HEK293 (cell line): Measurements from ENCODE around the gene SURF4.

Source experiments
- GFI1B ChIP-seq: fragments of 450-650 bp; formaldehyde crosslinking; IDR thresholded peaks from 2 replicates; pipeline ENCODE4 v1.5.1; 2016; ENCODE audit warnings: missing biosample characterization, missing genetic modification characterization
- HOXA7 ChIP-seq: sonication (generic); formaldehyde crosslinking; IDR thresholded peaks from 2 replicates; pipeline ENCODE4 v1.8.1; 2022; ENCODE audit warnings: missing genetic modification reagents, borderline replicate concordance
- OVOL3 ChIP-seq: fragments of 450-650 bp; formaldehyde crosslinking; IDR thresholded peaks from 2 replicates; pipeline ENCODE4 v1.5.1; 2016; ENCODE audit warnings: missing biosample characterization, missing genetic modification characterization
- RBAK ChIP-seq: fragments of 450-650 bp; formaldehyde crosslinking; IDR thresholded peaks from 2 replicates; pipeline ENCODE4 v1.5.1; 2016; ENCODE audit warnings: missing biosample characterization, missing genetic modification characterization
- SP2 ChIP-seq: fragments of 450-650 bp; formaldehyde crosslinking; IDR thresholded peaks from 2 replicates; pipeline ENCODE4 v1.5.1; 2016; ENCODE audit warnings: missing biosample characterization, missing genetic modification characterization
- ZFHX2 ChIP-seq: fragments of 450-650 bp; formaldehyde crosslinking; conservative IDR thresholded peaks from 2 replicates; pipeline ENCODE4 v1.5.1; 2016; ENCODE audit warnings: missing biosample characterization, missing genetic modification characterization
- ZFP3 ChIP-seq: fragments of 450-650 bp; formaldehyde crosslinking; IDR thresholded peaks from 2 replicates; pipeline ENCODE4 v1.5.1; 2016; ENCODE audit warnings: low read depth, missing biosample characterization, missing genetic modification characterization
- ZFP41 ChIP-seq: fragments of 450-650 bp; formaldehyde crosslinking; IDR thresholded peaks from 2 replicates; pipeline ENCODE4 v1.5.1; 2016; ENCODE audit warnings: missing biosample characterization, missing genetic modification characterization, borderline replicate concordance
- ZIC2 ChIP-seq: fragments of 450-650 bp; formaldehyde crosslinking; IDR thresholded peaks from 2 replicates; pipeline ENCODE4 v1.5.1; 2016; ENCODE audit warnings: missing biosample characterization, missing genetic modification characterization
- ZNF169 ChIP-seq: fragments of 450-650 bp; formaldehyde crosslinking; IDR thresholded peaks from 2 replicates; pipeline ENCODE4 v1.5.1; 2016; ENCODE audit warnings: missing biosample characterization, missing genetic modification characterization
- ZNF174 ChIP-seq: fragments of 450-650 bp; formaldehyde crosslinking; IDR thresholded peaks from 2 replicates; pipeline ENCODE4 v1.5.0; 2017; ENCODE audit warnings: missing biosample characterization, mild to moderate bottlenecking, missing genetic modification characterization
- ZNF223 ChIP-seq: fragments of 450-650 bp; formaldehyde crosslinking; IDR thresholded peaks from 2 replicates; pipeline ENCODE4 v1.5.1; 2016; ENCODE audit warnings: missing biosample characterization, missing genetic modification characterization
- ZNF23 ChIP-seq: fragments of 450-650 bp; formaldehyde crosslinking; IDR thresholded peaks from 2 replicates; pipeline ENCODE4 v1.5.1; 2016; ENCODE audit warnings: missing biosample characterization, missing genetic modification characterization, borderline replicate concordance
- ZNF394 ChIP-seq: fragments of 450-650 bp; formaldehyde crosslinking; IDR thresholded peaks from 2 replicates; pipeline ENCODE4 v1.5.1; 2016; ENCODE audit warnings: missing biosample characterization, missing genetic modification characterization, mild to moderate bottlenecking, moderate library complexity, borderline replicate concordance
- ZNF426 ChIP-seq: fragments of 450-650 bp; formaldehyde crosslinking; IDR thresholded peaks from 2 replicates; pipeline ENCODE4 v1.5.1; 2017; ENCODE audit warnings: missing biosample characterization, missing genetic modification characterization, mild to moderate bottlenecking, inconsistent platforms, moderate library complexity
- ZNF473 ChIP-seq: fragments of 450-650 bp; formaldehyde crosslinking; IDR thresholded peaks from 2 replicates; pipeline ENCODE4 v1.5.1; 2017; ENCODE audit warnings: missing biosample characterization, missing genetic modification characterization
- ZNF48 ChIP-seq: fragments of 450-650 bp; formaldehyde crosslinking; IDR thresholded peaks from 2 replicates; pipeline ENCODE4 v1.5.1; 2016; ENCODE audit warnings: missing biosample characterization, missing genetic modification characterization
- ZNF501 ChIP-seq: fragments of 450-650 bp; formaldehyde crosslinking; IDR thresholded peaks from 2 replicates; pipeline ENCODE4 v1.5.1; 2016; ENCODE audit warnings: missing biosample characterization, missing genetic modification characterization
- ZNF549 ChIP-seq: fragments of 450-650 bp; IDR thresholded peaks from 2 replicates; pipeline ENCODE4 v1.5.1; 2018; ENCODE audit warnings: missing biosample characterization, missing genetic modification characterization, mild to moderate bottlenecking, inconsistent platforms, moderate library complexity
- ZNF555 ChIP-seq: fragments of 450-650 bp; formaldehyde crosslinking; conservative IDR thresholded peaks from 2 replicates; pipeline ENCODE4 v1.5.1; 2017; ENCODE audit warnings: missing biosample characterization, mild to moderate bottlenecking, missing genetic modification characterization, inconsistent platforms
- ZNF596 ChIP-seq: fragments of 450-650 bp; IDR thresholded peaks from 2 replicates; pipeline ENCODE4 v1.5.0; 2018; ENCODE audit warnings: missing biosample characterization, mild to moderate bottlenecking, missing genetic modification characterization, moderate library complexity
- ZNF621 ChIP-seq: fragments of 450-650 bp; formaldehyde crosslinking; IDR thresholded peaks from 2 replicates; pipeline ENCODE4 v1.5.1; 2017; ENCODE audit warnings: missing biosample characterization, missing genetic modification characterization
- ZNF623 ChIP-seq: fragments of 450-650 bp; formaldehyde crosslinking; IDR thresholded peaks from 2 replicates; pipeline ENCODE4 v1.5.1; 2016; ENCODE audit warnings: missing biosample characterization, missing genetic modification characterization
- ZNF624 ChIP-seq: fragments of 450-650 bp; formaldehyde crosslinking; IDR thresholded peaks from 2 replicates; pipeline ENCODE4 v1.5.1; 2017; ENCODE audit warnings: missing biosample characterization, missing genetic modification characterization
- ZNF792 ChIP-seq: fragments of 450-650 bp; formaldehyde crosslinking; IDR thresholded peaks from 2 replicates; pipeline ENCODE4 v1.5.1; 2016; ENCODE audit warnings: missing biosample characterization, missing genetic modification characterization
- ZNF843 ChIP-seq: fragments of 450-650 bp; formaldehyde crosslinking; IDR thresholded peaks from 2 replicates; pipeline ENCODE4 v1.5.1; 2016; ENCODE audit warnings: missing biosample characterization, missing genetic modification characterization
- TF ChIP-seq, protein P1 (sequence below): fragments of 450-650 bp; formaldehyde crosslinking; IDR thresholded peaks from 2 replicates; pipeline ENCODE4 v1.5.1; 2016; ENCODE audit warnings: missing biosample characterization, missing genetic modification characterization
- TF ChIP-seq, protein P2 (sequence below): fragments of 450-650 bp; formaldehyde crosslinking; IDR thresholded peaks from 2 replicates; pipeline ENCODE4 v1.5.1; 2016; ENCODE audit warnings: missing biosample characterization, missing genetic modification characterization
- TF ChIP-seq, protein P3 (sequence below): fragments of 450-650 bp; formaldehyde crosslinking; IDR thresholded peaks from 2 replicates; pipeline ENCODE4 v1.5.0; 2017; ENCODE audit warnings: missing biosample characterization, missing genetic modification characterization, borderline replicate concordance
- TF ChIP-seq, protein P4 (sequence below): fragments of 450-650 bp; formaldehyde crosslinking; IDR thresholded peaks from 2 replicates; pipeline ENCODE4 v1.5.1; 2016; ENCODE audit warnings: missing biosample characterization, missing genetic modification characterization
- TF ChIP-seq, protein P5 (sequence below): fragments of 450-650 bp; IDR thresholded peaks from 2 replicates; pipeline ENCODE4 v1.5.1; 2018; ENCODE audit warnings: missing biosample characterization, missing genetic modification characterization

SURF4 gene

DNA sequence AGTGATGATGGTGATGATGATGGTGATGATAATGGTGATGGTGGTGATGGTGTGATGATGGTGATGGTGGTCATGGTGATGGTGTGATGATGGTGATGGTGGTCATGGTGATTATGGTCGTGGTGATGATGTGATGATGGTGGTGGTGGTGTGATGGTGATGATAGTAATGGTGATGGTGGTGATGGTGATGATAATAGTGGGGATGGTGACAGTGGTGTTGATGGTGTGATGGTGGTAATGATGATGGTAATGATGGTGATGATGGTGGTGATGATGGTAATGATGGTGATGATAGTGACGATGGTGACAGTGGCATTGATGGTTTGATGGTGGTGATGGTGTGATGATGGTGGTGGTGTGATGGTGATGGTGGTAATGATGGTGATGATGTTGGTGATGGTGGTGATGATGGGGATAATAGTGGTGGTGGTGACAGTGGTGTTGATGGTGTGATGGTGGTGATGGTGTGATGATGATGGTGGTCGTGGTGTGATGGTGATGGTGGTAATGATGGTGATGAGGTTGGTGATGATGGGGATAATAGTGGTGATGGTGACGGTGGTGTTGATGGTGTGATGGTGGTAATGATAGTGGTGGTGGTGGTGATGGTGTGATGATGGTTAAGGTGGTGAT, 6.8 kb upstream of the SURF4 start (continued):
- TF ChIP-seq ZNF792 (tag by site-specific recombination) = 0 out of 2 replicates have a peak, but pooled peaks have one; percentile 34
- no peak for TF ChIP-seq HOXA7
- TF ChIP-seq ZNF501 (tag by site-specific recombination) = no peak
- TF ChIP-seq, protein P1, sequence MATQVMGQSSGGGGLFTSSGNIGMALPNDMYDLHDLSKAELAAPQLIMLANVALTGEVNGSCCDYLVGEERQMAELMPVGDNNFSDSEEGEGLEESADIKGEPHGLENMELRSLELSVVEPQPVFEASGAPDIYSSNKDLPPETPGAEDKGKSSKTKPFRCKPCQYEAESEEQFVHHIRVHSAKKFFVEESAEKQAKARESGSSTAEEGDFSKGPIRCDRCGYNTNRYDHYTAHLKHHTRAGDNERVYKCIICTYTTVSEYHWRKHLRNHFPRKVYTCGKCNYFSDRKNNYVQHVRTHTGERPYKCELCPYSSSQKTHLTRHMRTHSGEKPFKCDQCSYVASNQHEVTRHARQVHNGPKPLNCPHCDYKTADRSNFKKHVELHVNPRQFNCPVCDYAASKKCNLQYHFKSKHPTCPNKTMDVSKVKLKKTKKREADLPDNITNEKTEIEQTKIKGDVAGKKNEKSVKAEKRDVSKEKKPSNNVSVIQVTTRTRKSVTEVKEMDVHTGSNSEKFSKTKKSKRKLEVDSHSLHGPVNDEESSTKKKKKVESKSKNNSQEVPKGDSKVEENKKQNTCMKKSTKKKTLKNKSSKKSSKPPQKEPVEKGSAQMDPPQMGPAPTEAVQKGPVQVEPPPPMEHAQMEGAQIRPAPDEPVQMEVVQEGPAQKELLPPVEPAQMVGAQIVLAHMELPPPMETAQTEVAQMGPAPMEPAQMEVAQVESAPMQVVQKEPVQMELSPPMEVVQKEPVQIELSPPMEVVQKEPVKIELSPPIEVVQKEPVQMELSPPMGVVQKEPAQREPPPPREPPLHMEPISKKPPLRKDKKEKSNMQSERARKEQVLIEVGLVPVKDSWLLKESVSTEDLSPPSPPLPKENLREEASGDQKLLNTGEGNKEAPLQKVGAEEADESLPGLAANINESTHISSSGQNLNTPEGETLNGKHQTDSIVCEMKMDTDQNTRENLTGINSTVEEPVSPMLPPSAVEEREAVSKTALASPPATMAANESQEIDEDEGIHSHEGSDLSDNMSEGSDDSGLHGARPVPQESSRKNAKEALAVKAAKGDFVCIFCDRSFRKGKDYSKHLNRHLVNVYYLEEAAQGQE (tag by site-specific recombination) = no peak
- no peak for TF ChIP-seq ZFP41
- no peak for TF ChIP-seq ZNF48 (tag by site-specific recombination)
- TF ChIP-seq, protein P2, sequence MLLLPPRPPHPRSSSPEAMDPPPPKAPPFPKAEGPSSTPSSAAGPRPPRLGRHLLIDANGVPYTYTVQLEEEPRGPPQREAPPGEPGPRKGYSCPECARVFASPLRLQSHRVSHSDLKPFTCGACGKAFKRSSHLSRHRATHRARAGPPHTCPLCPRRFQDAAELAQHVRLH (tag by site-specific recombination) = 0 out of 2 replicates have a peak, but pooled peaks have one; percentile 12
- no peak for TF ChIP-seq ZNF596 (tag by site-specific recombination)
- TF ChIP-seq, protein P3, sequence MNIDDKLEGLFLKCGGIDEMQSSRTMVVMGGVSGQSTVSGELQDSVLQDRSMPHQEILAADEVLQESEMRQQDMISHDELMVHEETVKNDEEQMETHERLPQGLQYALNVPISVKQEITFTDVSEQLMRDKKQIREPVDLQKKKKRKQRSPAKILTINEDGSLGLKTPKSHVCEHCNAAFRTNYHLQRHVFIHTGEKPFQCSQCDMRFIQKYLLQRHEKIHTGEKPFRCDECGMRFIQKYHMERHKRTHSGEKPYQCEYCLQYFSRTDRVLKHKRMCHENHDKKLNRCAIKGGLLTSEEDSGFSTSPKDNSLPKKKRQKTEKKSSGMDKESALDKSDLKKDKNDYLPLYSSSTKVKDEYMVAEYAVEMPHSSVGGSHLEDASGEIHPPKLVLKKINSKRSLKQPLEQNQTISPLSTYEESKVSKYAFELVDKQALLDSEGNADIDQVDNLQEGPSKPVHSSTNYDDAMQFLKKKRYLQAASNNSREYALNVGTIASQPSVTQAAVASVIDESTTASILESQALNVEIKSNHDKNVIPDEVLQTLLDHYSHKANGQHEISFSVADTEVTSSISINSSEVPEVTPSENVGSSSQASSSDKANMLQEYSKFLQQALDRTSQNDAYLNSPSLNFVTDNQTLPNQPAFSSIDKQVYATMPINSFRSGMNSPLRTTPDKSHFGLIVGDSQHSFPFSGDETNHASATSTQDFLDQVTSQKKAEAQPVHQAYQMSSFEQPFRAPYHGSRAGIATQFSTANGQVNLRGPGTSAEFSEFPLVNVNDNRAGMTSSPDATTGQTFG (tag by site-specific recombination) = 0 out of 2 replicates have a peak, but pooled peaks have one; percentile 34
- TF ChIP-seq ZNF549 (tag by site-specific recombination) = no peak
- peak; percentile 59; the same call in 1 of the 2 replicates for TF ChIP-seq ZNF621 (tag by site-specific recombination)
- TF ChIP-seq ZFP3 (tag by site-specific recombination) = no peak
- TF ChIP-seq, protein P4, sequence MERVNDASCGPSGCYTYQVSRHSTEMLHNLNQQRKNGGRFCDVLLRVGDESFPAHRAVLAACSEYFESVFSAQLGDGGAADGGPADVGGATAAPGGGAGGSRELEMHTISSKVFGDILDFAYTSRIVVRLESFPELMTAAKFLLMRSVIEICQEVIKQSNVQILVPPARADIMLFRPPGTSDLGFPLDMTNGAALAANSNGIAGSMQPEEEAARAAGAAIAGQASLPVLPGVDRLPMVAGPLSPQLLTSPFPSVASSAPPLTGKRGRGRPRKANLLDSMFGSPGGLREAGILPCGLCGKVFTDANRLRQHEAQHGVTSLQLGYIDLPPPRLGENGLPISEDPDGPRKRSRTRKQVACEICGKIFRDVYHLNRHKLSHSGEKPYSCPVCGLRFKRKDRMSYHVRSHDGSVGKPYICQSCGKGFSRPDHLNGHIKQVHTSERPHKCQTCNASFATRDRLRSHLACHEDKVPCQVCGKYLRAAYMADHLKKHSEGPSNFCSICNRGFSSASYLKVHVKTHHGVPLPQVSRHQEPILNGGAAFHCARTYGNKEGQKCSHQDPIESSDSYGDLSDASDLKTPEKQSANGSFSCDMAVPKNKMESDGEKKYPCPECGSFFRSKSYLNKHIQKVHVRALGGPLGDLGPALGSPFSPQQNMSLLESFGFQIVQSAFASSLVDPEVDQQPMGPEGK (tag by site-specific recombination) = no peak
- TF ChIP-seq RBAK (tag by site-specific recombination) = no peak
- TF ChIP-seq ZNF169 (tag by site-specific recombination) = 0 out of 2 replicates have a peak, but pooled peaks have one; percentile 32
- no peak for TF ChIP-seq GFI1B
- no peak for TF ChIP-seq ZNF23
- no peak for TF ChIP-seq ZIC2 (tag by site-specific recombination)
- no peak for TF ChIP-seq ZNF223 (tag by site-specific recombination)
- TF ChIP-seq SP2 (tag by site-specific recombination) = no peak
- TF ChIP-seq ZNF394 = no peak
- TF ChIP-seq ZNF174 (tag by site-specific recombination) = no peak
- no peak for TF ChIP-seq ZNF555
- TF ChIP-seq ZNF624 (tag by site-specific recombination) = no peak
- TF ChIP-seq, protein P5, sequence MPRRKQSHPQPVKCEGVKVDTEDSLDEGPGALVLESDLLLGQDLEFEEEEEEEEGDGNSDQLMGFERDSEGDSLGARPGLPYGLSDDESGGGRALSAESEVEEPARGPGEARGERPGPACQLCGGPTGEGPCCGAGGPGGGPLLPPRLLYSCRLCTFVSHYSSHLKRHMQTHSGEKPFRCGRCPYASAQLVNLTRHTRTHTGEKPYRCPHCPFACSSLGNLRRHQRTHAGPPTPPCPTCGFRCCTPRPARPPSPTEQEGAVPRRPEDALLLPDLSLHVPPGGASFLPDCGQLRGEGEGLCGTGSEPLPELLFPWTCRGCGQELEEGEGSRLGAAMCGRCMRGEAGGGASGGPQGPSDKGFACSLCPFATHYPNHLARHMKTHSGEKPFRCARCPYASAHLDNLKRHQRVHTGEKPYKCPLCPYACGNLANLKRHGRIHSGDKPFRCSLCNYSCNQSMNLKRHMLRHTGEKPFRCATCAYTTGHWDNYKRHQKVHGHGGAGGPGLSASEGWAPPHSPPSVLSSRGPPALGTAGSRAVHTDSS = peak; percentile 88
- no peak for TF ChIP-seq OVOL3 (tag by site-specific recombination)
- TF ChIP-seq ZNF473 (tag by site-specific recombination) = peak; percentile 25; the same call in 1 of the 2 replicates
- TF ChIP-seq ZNF623 (tag by site-specific recombination) = no peak
- no peak for TF ChIP-seq ZNF426 (tag by site-specific recombination)
- no peak for TF ChIP-seq ZNF843 (tag by site-specific recombination)
- TF ChIP-seq ZFHX2 (tag by site-specific recombination) = no peak
